Measurements from ENCODE around the gene ABCA3.

The ABCA3 gene

GRCh38 chr16:2289282-2289681, 51.2 kb downstream of the ABCA3 start:
- Histone ChIP-seq H3K79me2 (ENCODE audit: control insufficient read depth, insufficient read depth, low read length, unreplicated experiment) (no peaks in the 10 kb centered on the region), H3K4me3 (ENCODE audit: low read depth, low read length) (no peak overlapping the region), H3K36me3 (ENCODE audit: insufficient read depth, low read length) (no peaks in the 10 kb centered on the region), H3K27ac (ENCODE audit: low read depth, low read length) (no peak overlapping the region), H3K27me3 (ENCODE audit: insufficient read depth, low read length) (no peaks in the 10 kb centered on the region), H2AFZ (ENCODE audit: low read length, unreplicated experiment) (no peak overlapping the region), H3K4me1 (ENCODE audit: control insufficient read depth, insufficient read depth, low read length, unreplicated experiment) (no peaks in the 10 kb centered on the region)

- no peak overlapping the region for H3K27ac ChIP-seq (ENCODE audit: low read depth, low read length)
- H3K4me1 ChIP-seq (ENCODE audit: control insufficient read depth, insufficient read depth, low read length, unreplicated experiment), result no peaks in the 10 kb centered on the region
- no peak overlapping the region for H2AFZ ChIP-seq (ENCODE audit: low read length, unreplicated experiment)
- H3K79me2 ChIP-seq (ENCODE audit: control insufficient read depth, insufficient read depth, low read length, unreplicated experiment), result no peaks in the 10 kb centered on the region
- H3K4me3 ChIP-seq (ENCODE audit: low read depth, low read length), result no peak overlapping the region
- H3K27me3 ChIP-seq (ENCODE audit: insufficient read depth, low read length), result no peaks in the 10 kb centered on the region
- no peaks in the 10 kb centered on the region for H3K36me3 ChIP-seq (ENCODE audit: insufficient read depth, low read length)
These were observed 51.8 kb downstream of the ABCA3 start for GRCh38 chr16:2288726-2289125.

- H3K36me3 ChIP-seq (ENCODE audit: insufficient read depth, low read length), result no peaks in the 10 kb centered on the region
- H3K27me3 ChIP-seq (ENCODE audit: insufficient read depth, low read length), result no peaks in the 10 kb centered on the region; the same call in 1 of the 2 replicates
- H3K27ac ChIP-seq (ENCODE audit: low read depth, low read length), result no peak overlapping the region
- H3K4me3 ChIP-seq (ENCODE audit: low read depth, low read length), result no peak overlapping the region
- H3K4me1 ChIP-seq (ENCODE audit: control insufficient read depth, insufficient read depth, low read length, unreplicated experiment), result no peaks in the 10 kb centered on the region
- H2AFZ ChIP-seq (ENCODE audit: low read length, unreplicated experiment), result no peak overlapping the region
- no peaks in the 10 kb centered on the region for H3K79me2 ChIP-seq (ENCODE audit: control insufficient read depth, insufficient read depth, low read length, unreplicated experiment)
These were observed 52.5 kb downstream of the ABCA3 start for GRCh38 chr16:2287916-2288547.

- Histone ChIP-seq H3K36me3 (ENCODE audit: insufficient read depth, low read length) (no peaks in the 10 kb centered on the region), H2AFZ (ENCODE audit: low read length, unreplicated experiment) (no peak overlapping the region), H3K27ac (ENCODE audit: low read depth, low read length) (no peak overlapping the region), H3K27me3 (ENCODE audit: insufficient read depth, low read length) (peaks cover 4% of the 10 kb centered on the region; the same call in 1 of the 2 replicates), H3K4me1 (ENCODE audit: control insufficient read depth, insufficient read depth, low read length, unreplicated experiment) (no peaks in the 10 kb centered on the region), H3K4me3 (ENCODE audit: low read depth, low read length) (no peak overlapping the region), H3K79me2 (ENCODE audit: control insufficient read depth, insufficient read depth, low read length, unreplicated experiment) (no peaks in the 10 kb centered on the region)
These were observed 54.0 kb downstream of the ABCA3 start for GRCh38 chr16:2286550-2286949.

- no peaks in the 10 kb centered on the region for H3K79me2 ChIP-seq (ENCODE audit: control insufficient read depth, insufficient read depth, low read length, unreplicated experiment)
- peaks cover 4% of the 10 kb centered on the region; the same call in 1 of the 2 replicates for H3K27me3 ChIP-seq (ENCODE audit: insufficient read depth, low read length)
- no peaks in the 10 kb centered on the region for H3K4me1 ChIP-seq (ENCODE audit: control insufficient read depth, insufficient read depth, low read length, unreplicated experiment)
- H3K36me3 ChIP-seq (ENCODE audit: insufficient read depth, low read length), result no peaks in the 10 kb centered on the region
- no peak overlapping the region for H3K4me3 ChIP-seq (ENCODE audit: low read depth, low read length)
- no peak overlapping the region for H2AFZ ChIP-seq (ENCODE audit: low read length, unreplicated experiment)
- H3K27ac ChIP-seq (ENCODE audit: low read depth, low read length), result no peak overlapping the region
These were observed 54.8 kb downstream of the ABCA3 start for GRCh38 chr16:2285731-2286191.

GRCh38 chr16:2284797-2285576, 55.5 kb downstream of the ABCA3 start:
- H3K4me1 ChIP-seq (ENCODE audit: control insufficient read depth, insufficient read depth, low read length, unreplicated experiment), result no peaks in the 10 kb centered on the region
- H3K27me3 ChIP-seq (ENCODE audit: insufficient read depth, low read length), result peaks cover 4% of the 10 kb centered on the region; the same call in 1 of the 2 replicates
- H3K27ac ChIP-seq (ENCODE audit: low read depth, low read length), result no peak overlapping the region
- H2AFZ ChIP-seq (ENCODE audit: low read length, unreplicated experiment), result no peak overlapping the region
- H3K79me2 ChIP-seq (ENCODE audit: control insufficient read depth, insufficient read depth, low read length, unreplicated experiment), result no peaks in the 10 kb centered on the region
- no peaks in the 10 kb centered on the region for H3K36me3 ChIP-seq (ENCODE audit: insufficient read depth, low read length)
- H3K4me3 ChIP-seq (ENCODE audit: low read depth, low read length), result no peak overlapping the region

- no peaks in the 10 kb centered on the region for H3K79me2 ChIP-seq (ENCODE audit: control insufficient read depth, insufficient read depth, low read length, unreplicated experiment)
- H3K36me3 ChIP-seq (ENCODE audit: insufficient read depth, low read length), result no peaks in the 10 kb centered on the region
- H3K4me3 ChIP-seq (ENCODE audit: low read depth, low read length), result no peak overlapping the region
- H3K4me1 ChIP-seq (ENCODE audit: control insufficient read depth, insufficient read depth, low read length, unreplicated experiment), result no peaks in the 10 kb centered on the region
- H3K27ac ChIP-seq (ENCODE audit: low read depth, low read length), result no peak overlapping the region
- no peak overlapping the region for H2AFZ ChIP-seq (ENCODE audit: low read length, unreplicated experiment)
- peaks cover 4% of the 10 kb centered on the region; the same call in 1 of the 2 replicates for H3K27me3 ChIP-seq (ENCODE audit: insufficient read depth, low read length)
These were observed 56.3 kb downstream of the ABCA3 start for GRCh38 chr16:2284001-2284770.

GRCh38 chr16:2282866-2283555, 57.5 kb downstream of the ABCA3 start:
- H3K36me3 ChIP-seq (ENCODE audit: insufficient read depth, low read length), result no peaks in the 10 kb centered on the region
- no peak overlapping the region for H3K27ac ChIP-seq (ENCODE audit: low read depth, low read length)
- no peaks in the 10 kb centered on the region for H3K4me1 ChIP-seq (ENCODE audit: control insufficient read depth, insufficient read depth, low read length, unreplicated experiment)
- no peak overlapping the region for H3K4me3 ChIP-seq (ENCODE audit: low read depth, low read length)
- peaks cover 4% of the 10 kb centered on the region; the same call in 1 of the 2 replicates for H3K27me3 ChIP-seq (ENCODE audit: insufficient read depth, low read length)
- H3K79me2 ChIP-seq (ENCODE audit: control insufficient read depth, insufficient read depth, low read length, unreplicated experiment), result no peaks in the 10 kb centered on the region
- H2AFZ ChIP-seq (ENCODE audit: low read length, unreplicated experiment), result no peak overlapping the region

GRCh38 chr16:2282262-2282661, 58.3 kb downstream of the ABCA3 start:
- no peaks in the 10 kb centered on the region for H3K79me2 ChIP-seq (ENCODE audit: control insufficient read depth, insufficient read depth, low read length, unreplicated experiment)
- H2AFZ ChIP-seq (ENCODE audit: low read length, unreplicated experiment), result no peak overlapping the region
- peaks cover 4% of the 10 kb centered on the region; the same call in 1 of the 2 replicates for H3K27me3 ChIP-seq (ENCODE audit: insufficient read depth, low read length)
- H3K27ac ChIP-seq (ENCODE audit: low read depth, low read length), result no peak overlapping the region
- H3K4me1 ChIP-seq (ENCODE audit: control insufficient read depth, insufficient read depth, low read length, unreplicated experiment), result no peaks in the 10 kb centered on the region
- no peak overlapping the region for H3K4me3 ChIP-seq (ENCODE audit: low read depth, low read length)
- no peaks in the 10 kb centered on the region for H3K36me3 ChIP-seq (ENCODE audit: insufficient read depth, low read length)

GRCh38 chr16:2280981-2281542, 59.5 kb downstream of the ABCA3 start:
- Histone ChIP-seq H3K27me3 (ENCODE audit: insufficient read depth, low read length) (peaks cover 9% of the 10 kb centered on the region; the same call in 1 of the 2 replicates), H3K79me2 (ENCODE audit: control insufficient read depth, insufficient read depth, low read length, unreplicated experiment) (no peaks in the 10 kb centered on the region), H3K36me3 (ENCODE audit: insufficient read depth, low read length) (no peaks in the 10 kb centered on the region), H2AFZ (ENCODE audit: low read length, unreplicated experiment) (no peak overlapping the region), H3K4me1 (ENCODE audit: control insufficient read depth, insufficient read depth, low read length, unreplicated experiment) (no peaks in the 10 kb centered on the region), H3K27ac (ENCODE audit: low read depth, low read length) (no peak overlapping the region), H3K4me3 (ENCODE audit: low read depth, low read length) (no peak overlapping the region)
